ENCODE data around the gene PEAR1. TPM values are rescaled to one million over a fixed set of nuclear protein-coding genes. Genes with fewer than 3 reads are reported as not detected.

Gene PEAR1
- total and polyA plus RNA-seq, 2 of the 8 experiments (the other 6 are each of a cell fraction or from before 2014, with no cell fraction given): 0.63 to 0.71 TPM

DNA sequence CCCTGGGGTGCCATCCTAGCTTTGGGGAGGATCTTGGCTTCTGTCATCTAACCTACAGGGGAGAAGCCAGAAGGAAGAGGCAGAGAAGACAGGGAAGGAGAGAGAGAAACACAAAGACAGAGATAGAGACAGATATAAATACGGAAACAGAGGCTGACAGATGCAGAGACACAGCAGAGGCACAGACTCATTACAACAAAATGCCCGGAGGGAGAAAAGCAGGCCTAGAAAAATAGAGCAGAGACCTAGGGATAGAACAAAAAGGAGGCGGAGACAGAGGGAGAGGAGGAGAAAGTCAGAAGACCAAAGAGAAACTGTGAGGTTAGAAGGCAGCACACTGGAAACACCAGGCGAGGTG, 1.9 kb downstream of the PEAR1 start:
- Histone ChIP-seq H4K91ac (replicated peaks; ENCODE audit: insufficient read length, low read length) (no peak overlapping the region), H2AFZ (ENCODE audit: low read length) (no peak overlapping the region), H2BK120ac (replicated peaks; ENCODE audit: low read depth, low read length) (no peak overlapping the region), H3K4me3 (ENCODE audit: extremely low read depth in 1 of 4, insufficient read depth in 2 of 4, low read depth in 3 of 4, low read length in 4 of 4) (no peak overlapping the region), H3K36me3 (ENCODE audit: control insufficient read depth in 2 of 4, insufficient read depth in 4 of 4, low read length in 3 of 4) (no peaks in the 10 kb centered on the region), H3K4me2 (ENCODE audit: insufficient read depth in 1 of 2, low read depth in 2 of 2, low read length in 2 of 2) (no peak overlapping the region), H4K5ac (ENCODE audit: insufficient read length, low read depth, low read length) (no peak overlapping the region), H3K4me1 (replicated peaks in 1 of 4; ENCODE audit: control insufficient read depth in 3 of 4, insufficient read depth in 4 of 4, low read length in 3 of 4) (peaks cover 0 to 10% (median 5%) of the 10 kb centered on the region in 4 experiments; a peak in 4 of 7 replicates), H3K14ac (ENCODE audit: insufficient read length) (no peak overlapping the region), H3K23ac (ENCODE audit: insufficient read length) (no peak overlapping the region), H3K23me2 (ENCODE audit: low read depth, low read length) (peaks cover 2% of the 10 kb centered on the region; the same call in 1 of the 2 replicates), H4K20me1 (replicated peaks in 1 of 2; ENCODE audit: control insufficient read depth in 1 of 2, insufficient read depth in 2 of 2, low read length in 2 of 2) (no peaks in the 10 kb centered on the region), H3K27ac (ENCODE audit: low read depth, low read length) (no peak overlapping the region), H3K79me1 (ENCODE audit: low read depth, low read length) (no peaks in the 10 kb centered on the region), H3K9me3 (ENCODE audit: insufficient read depth in 2 of 2, low read depth in 1 of 2, low read length in 1 of 2) (no peaks in the 10 kb centered on the region), H3K79me2 (ENCODE audit: control insufficient read depth in 1 of 2, insufficient read depth in 2 of 2, low read length in 2 of 2) (no peaks in the 10 kb centered on the region), H3K27me3 (replicated peaks in 1 of 4; ENCODE audit: control insufficient read depth in 3 of 4, extremely low read depth in 1 of 4, insufficient read depth in 3 of 4, low read length in 3 of 4) (peaks cover 8 to 47% (median 40%) of the 10 kb centered on the region in 4 experiments), H2BK15ac (ENCODE audit: low read length) (no peak overlapping the region), H3K18ac (ENCODE audit: extremely low read depth, low read length) (no peak overlapping the region), H3K56ac (replicated peaks; ENCODE audit: insufficient read length, low read depth, low read length) (no peak overlapping the region), H2BK20ac (ENCODE audit: low read length) (no peak overlapping the region), H3K9ac (replicated peaks in 1 of 4; ENCODE audit: extremely low read depth in 1 of 4, low read depth in 3 of 4, low read length in 3 of 4) (no peak overlapping the region), H3K4ac (replicated peaks; ENCODE audit: insufficient read length, low read depth, low read length) (no peak overlapping the region), H2AK5ac (ENCODE audit: low read depth, low read length) (no peak overlapping the region), H2BK12ac (ENCODE audit: low read depth, low read length) (no peak overlapping the region), H4K8ac (ENCODE audit: extremely low read depth, insufficient read depth, low read length) (no peak overlapping the region), H2BK5ac (ENCODE audit: low read depth, low read length) (no peak overlapping the region)
- FAIRE-seq (no peak), DNase-seq (ENCODE audit: low read depth in 1 of 2, low spot score in 2 of 2) (no peak)
- TF ChIP-seq KDM5A (IDR thresholded peaks at IDR 0.05; ENCODE audit: low read length) (no peak), JUND (IDR thresholded peaks at IDR 0.05; ENCODE audit: low read length) (no peak), POLR2A (IDR thresholded peaks at IDR 0.05; ENCODE audit: control extremely low read depth in 1 of 2, low read depth in 2 of 2, low read length in 2 of 2) (no peak), TBP (IDR thresholded peaks at IDR 0.05; ENCODE audit: low read depth, low read length) (peak; percentile 78)
- CTCF ChIA-PET (ENCODE audit: partially characterized antibody): interaction anchor here (1.0 to 31.4 kb wide), 9 partner anchors 19 to 271 kb away, joined by 3 to 719 read pairs (median 158); partner anchors contain the start of genes INSRR, LRRC71 and NTRK1
- POLR2A ChIA-PET (ENCODE audit: partially characterized antibody): interaction anchor here (1.4 to 2.3 kb wide), 3 partner anchors 32 to 170 kb away, joined by 3 to 6 read pairs (median 4); no protein-coding TSS in a partner anchor
- WGBS, 2 experiments (ENCODE audit: extremely low coverage in 1 of 2, insufficient coverage in 1 of 2, insufficient read length in 1 of 2, insufficient replicate concordance in 2 of 2, low coverage in 1 of 2, low lambda C conversion rate in 2 of 2, missing lambda C conversion rate in 1 of 2): 87% methylated on average over 4 of the region's 4 CpGs; no CpG with 5 or more reads in 1 of the 2 experiments
